Measurements from ENCODE around the gene SLC9B2.

SLC9B2 gene

DNA sequence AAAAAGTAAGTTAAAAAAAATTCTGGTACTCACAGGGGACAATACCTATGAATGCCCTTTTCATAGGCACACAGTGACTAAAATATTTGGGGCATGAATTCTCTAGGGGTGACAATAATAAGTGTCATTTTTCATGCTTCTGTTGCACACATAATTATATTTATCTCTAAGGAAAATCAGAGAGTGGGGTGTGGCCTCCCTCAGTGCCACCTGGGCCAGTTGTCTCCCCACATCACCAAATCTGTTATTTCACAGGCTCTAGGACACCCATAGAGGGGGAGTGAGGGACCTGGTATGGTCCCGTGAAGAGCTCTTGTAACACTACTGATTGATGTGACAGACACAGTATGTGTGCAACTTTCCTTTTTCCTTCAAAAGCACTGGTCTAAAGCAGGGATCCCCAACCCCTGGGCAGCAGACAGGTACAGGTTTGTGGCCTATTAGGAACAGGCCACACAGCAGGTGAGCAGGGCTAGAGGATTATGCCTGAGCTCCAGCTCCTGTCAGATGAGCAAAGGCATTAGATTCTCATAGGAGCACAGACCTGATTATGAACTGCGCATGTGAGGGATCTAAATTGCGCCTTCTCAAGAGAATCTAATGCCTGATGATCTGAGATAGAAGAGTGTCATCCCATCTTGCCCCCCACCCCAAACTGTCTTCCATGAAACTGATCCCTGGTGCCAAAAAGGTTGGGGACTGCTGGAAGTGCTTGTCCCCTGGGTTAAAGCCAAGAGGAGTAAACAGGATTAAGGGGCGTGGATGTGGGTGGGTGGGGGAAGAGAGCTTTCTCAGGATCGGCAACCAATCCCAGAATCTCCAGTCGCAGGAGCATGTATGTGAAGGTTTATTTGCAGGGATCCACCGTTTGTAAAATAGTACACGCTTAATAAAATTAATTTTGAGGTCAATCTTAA lies 57.9 kb downstream of the SLC9B2 start:
- Histone ChIP-seq H4K8ac (ENCODE audit: low read depth, low read length) (peak overlapping the region; percentile 31), H3K14ac (ENCODE audit: low read length) (no peak overlapping the region), H2BK12ac (ENCODE audit: low read length) (no peak overlapping the region), H3K9me3 (ENCODE audit: insufficient read depth, low read depth, low read length) (no peaks in the 10 kb centered on the region), H4K12ac (ENCODE audit: low read depth, low read length) (no peak overlapping the region), H2AFZ (ENCODE audit: insufficient read depth, low read length, poor library complexity) (no peak overlapping the region), H2AK5ac (ENCODE audit: low read length) (no peak overlapping the region), H3K79me1 (ENCODE audit: low read length) (no peaks in the 10 kb centered on the region), H3K79me2 (ENCODE audit: control insufficient read depth, insufficient read depth, low read length, poor library complexity) (no peaks in the 10 kb centered on the region), H3K36me3 (ENCODE audit: control insufficient read depth in 1 of 2, insufficient read depth in 2 of 2, low read length in 2 of 2) (no peaks in the 10 kb centered on the region), H3K4me3 (ENCODE audit: low read depth, low read length) (no peak overlapping the region), H3K23ac (ENCODE audit: low read length) (no peak overlapping the region), H3K4me2 (ENCODE audit: low read length) (peak overlapping the region; percentile 76), H3K4ac (ENCODE audit: low read depth, low read length) (no peak overlapping the region), H3K27ac (ENCODE audit: low read depth, low read length) (peak overlapping the region; percentile 41), H3K18ac (ENCODE audit: low read length) (no peak overlapping the region), H2BK5ac (ENCODE audit: low read depth, low read length, poor library complexity) (no peak overlapping the region), H3K4me1 (ENCODE audit: control insufficient read depth in 1 of 2, insufficient read depth in 2 of 2, low read length in 2 of 2) (peaks cover 0 to 7% of the 10 kb centered on the region in 2 experiments), H2BK120ac (ENCODE audit: insufficient read depth, low read length, poor library complexity) (no peak overlapping the region), H3K9ac (ENCODE audit: low read length) (no peak overlapping the region), H4K91ac (ENCODE audit: low read depth, low read length) (no peak overlapping the region), H3K27me3 (ENCODE audit: insufficient read depth, low read length) (no peaks in the 10 kb centered on the region)
- no peak for DNase-seq
- no CpG with 5 or more reads among the region's 8 CpGs for WGBS (ENCODE audit: extremely low coverage, insufficient coverage, insufficient read length)

DNA sequence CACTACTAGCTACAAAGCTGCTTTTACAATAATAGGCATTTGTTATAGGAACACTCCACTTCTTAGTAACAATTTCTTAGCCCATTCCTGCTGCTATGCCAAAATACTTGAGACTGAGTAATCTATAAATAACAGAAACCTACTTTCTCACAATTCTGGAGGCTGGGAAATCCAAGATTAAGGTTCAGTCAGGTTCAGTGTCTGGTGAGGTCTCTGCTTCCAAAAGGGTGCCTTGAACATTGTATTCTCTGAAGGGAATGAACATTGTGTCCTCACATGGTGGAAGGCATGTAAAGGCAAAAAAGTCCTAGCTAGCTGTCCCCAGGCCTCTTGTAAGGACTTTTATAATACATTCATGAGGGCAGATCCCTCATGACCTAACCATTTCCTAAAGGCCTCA lies 64.0 kb downstream of the SLC9B2 start:
- H3K27ac ChIP-seq (ENCODE audit: low read depth, low read length) = no peak overlapping the region
- H2AK5ac ChIP-seq (ENCODE audit: low read length) = no peak overlapping the region
- H3K14ac ChIP-seq (ENCODE audit: low read length) = no peak overlapping the region
- H4K91ac ChIP-seq (ENCODE audit: low read depth, low read length) = no peak overlapping the region
- no peaks in the 10 kb centered on the region for H3K9me3 ChIP-seq (ENCODE audit: insufficient read depth, low read depth, low read length)
- no peak overlapping the region for H3K4me2 ChIP-seq (ENCODE audit: low read length)
- no peak overlapping the region for H3K4ac ChIP-seq (ENCODE audit: low read depth, low read length)
- H3K36me3 ChIP-seq (ENCODE audit: control insufficient read depth in 1 of 2, insufficient read depth in 2 of 2, low read length in 2 of 2) = no peaks in the 10 kb centered on the region
- no peak overlapping the region for H4K12ac ChIP-seq (ENCODE audit: low read depth, low read length)
- H4K8ac ChIP-seq (ENCODE audit: low read depth, low read length) = no peak overlapping the region
- peaks cover 0 to 2% of the 10 kb centered on the region in 2 experiments for H3K4me1 ChIP-seq (ENCODE audit: control insufficient read depth in 1 of 2, insufficient read depth in 2 of 2, low read length in 2 of 2)
- no peak overlapping the region for H2BK120ac ChIP-seq (ENCODE audit: insufficient read depth, low read length, poor library complexity)
- H3K27me3 ChIP-seq (ENCODE audit: insufficient read depth, low read length) = no peaks in the 10 kb centered on the region
- H2AFZ ChIP-seq (ENCODE audit: insufficient read depth, low read length, poor library complexity) = no peak overlapping the region
- H2BK12ac ChIP-seq (ENCODE audit: low read length) = no peak overlapping the region
- H3K4me3 ChIP-seq (ENCODE audit: low read depth, low read length) = no peak overlapping the region
- H3K23ac ChIP-seq (ENCODE audit: low read length) = no peak overlapping the region
- H3K9ac ChIP-seq (ENCODE audit: low read length) = no peak overlapping the region
- H3K79me1 ChIP-seq (ENCODE audit: low read length) = no peaks in the 10 kb centered on the region
- no peak overlapping the region for H3K18ac ChIP-seq (ENCODE audit: low read length)
- H3K79me2 ChIP-seq (ENCODE audit: control insufficient read depth, insufficient read depth, low read length, poor library complexity) = no peaks in the 10 kb centered on the region
- no peak overlapping the region for H2BK5ac ChIP-seq (ENCODE audit: low read depth, low read length, poor library complexity)
- DNase-seq = no peak

DNA sequence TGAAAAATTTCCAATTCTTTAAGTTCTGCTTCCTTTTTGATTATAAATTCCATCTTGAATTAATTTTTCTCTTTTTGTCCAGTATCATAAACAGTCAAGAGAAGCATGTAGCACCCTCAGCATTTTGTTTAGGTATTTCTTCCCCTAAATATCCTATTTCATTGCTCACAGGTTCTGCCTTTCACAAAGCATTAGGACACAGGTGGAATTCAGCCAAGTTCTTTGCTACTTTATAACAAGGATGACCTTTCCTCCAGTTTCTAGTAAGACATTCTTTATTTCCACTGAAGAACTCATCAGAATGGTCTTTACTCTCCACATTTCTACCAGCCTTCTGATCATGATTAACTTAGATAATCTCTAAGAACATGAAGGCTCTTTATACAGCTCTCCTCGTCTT lies 64.5 kb downstream of the SLC9B2 start:
- Histone ChIP-seq H2BK12ac (ENCODE audit: low read length) (no peak overlapping the region), H3K79me2 (ENCODE audit: control insufficient read depth, insufficient read depth, low read length, poor library complexity) (no peaks in the 10 kb centered on the region), H4K12ac (ENCODE audit: low read depth, low read length) (no peak overlapping the region), H4K8ac (ENCODE audit: low read depth, low read length) (no peak overlapping the region), H3K4ac (ENCODE audit: low read depth, low read length) (no peak overlapping the region), H2BK120ac (ENCODE audit: insufficient read depth, low read length, poor library complexity) (no peak overlapping the region), H3K23ac (ENCODE audit: low read length) (no peak overlapping the region), H3K9ac (ENCODE audit: low read length) (no peak overlapping the region), H4K91ac (ENCODE audit: low read depth, low read length) (no peak overlapping the region), H3K18ac (ENCODE audit: low read length) (no peak overlapping the region), H2AFZ (ENCODE audit: insufficient read depth, low read length, poor library complexity) (no peak overlapping the region), H3K4me3 (ENCODE audit: low read depth, low read length) (no peak overlapping the region), H2AK5ac (ENCODE audit: low read length) (no peak overlapping the region), H3K4me1 (ENCODE audit: control insufficient read depth in 1 of 2, insufficient read depth in 2 of 2, low read length in 2 of 2) (peaks cover 0 to 2% of the 10 kb centered on the region in 2 experiments), H3K27ac (ENCODE audit: low read depth, low read length) (no peak overlapping the region), H3K4me2 (ENCODE audit: low read length) (no peak overlapping the region), H2BK5ac (ENCODE audit: low read depth, low read length, poor library complexity) (no peak overlapping the region), H3K79me1 (ENCODE audit: low read length) (no peaks in the 10 kb centered on the region), H3K14ac (ENCODE audit: low read length) (no peak overlapping the region), H3K27me3 (ENCODE audit: insufficient read depth, low read length) (no peaks in the 10 kb centered on the region), H3K9me3 (ENCODE audit: insufficient read depth, low read depth, low read length) (no peaks in the 10 kb centered on the region), H3K36me3 (ENCODE audit: control insufficient read depth in 1 of 2, insufficient read depth in 2 of 2, low read length in 2 of 2) (no peaks in the 10 kb centered on the region)
- DNase-seq = no peak
- no CpG with 5 or more reads among the region's 1 CpG for WGBS (ENCODE audit: extremely low coverage, insufficient coverage, insufficient read length)

DNA sequence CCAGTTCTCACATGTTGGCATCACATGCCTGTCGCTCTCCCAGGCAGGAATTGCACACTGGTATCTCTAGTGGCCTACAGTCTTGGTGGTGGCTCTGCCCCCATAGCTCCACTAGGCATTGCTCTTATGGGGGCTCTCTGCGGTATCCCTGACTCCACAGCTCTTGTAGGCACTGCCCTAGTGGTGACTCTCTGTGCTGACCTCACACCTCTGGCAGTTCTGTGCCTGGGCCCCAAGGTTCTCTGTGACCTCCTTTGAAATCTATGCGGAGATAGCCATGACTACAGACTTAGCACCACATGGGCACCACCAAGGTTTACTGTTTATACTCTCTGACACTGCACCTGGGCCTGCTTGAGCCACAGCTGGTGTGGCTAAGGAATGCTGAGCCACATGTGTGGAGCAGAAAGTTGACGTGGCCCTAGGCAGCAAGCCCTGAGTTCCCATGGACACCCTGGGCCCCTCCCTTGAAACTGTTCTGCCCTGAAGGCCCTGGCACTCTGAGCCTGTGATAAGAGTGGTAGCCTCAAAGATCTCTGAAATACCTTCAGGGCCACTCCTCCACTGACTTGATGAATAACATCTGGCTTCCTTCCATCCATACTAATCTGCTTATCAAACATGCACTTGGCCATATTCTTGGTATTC lies 65.1 kb downstream of the SLC9B2 start:
- Histone ChIP-seq H3K23ac (ENCODE audit: low read length) (no peak overlapping the region), H4K91ac (ENCODE audit: low read depth, low read length) (no peak overlapping the region), H3K36me3 (ENCODE audit: control insufficient read depth in 1 of 2, insufficient read depth in 2 of 2, low read length in 2 of 2) (no peaks in the 10 kb centered on the region), H3K27ac (ENCODE audit: low read depth, low read length) (no peak overlapping the region), H3K9me3 (ENCODE audit: insufficient read depth, low read depth, low read length) (no peaks in the 10 kb centered on the region), H2BK12ac (ENCODE audit: low read length) (no peak overlapping the region), H3K4me2 (ENCODE audit: low read length) (no peak overlapping the region), H3K4ac (ENCODE audit: low read depth, low read length) (no peak overlapping the region), H4K12ac (ENCODE audit: low read depth, low read length) (no peak overlapping the region), H2AFZ (ENCODE audit: insufficient read depth, low read length, poor library complexity) (no peak overlapping the region), H3K9ac (ENCODE audit: low read length) (no peak overlapping the region), H2BK120ac (ENCODE audit: insufficient read depth, low read length, poor library complexity) (no peak overlapping the region), H4K8ac (ENCODE audit: low read depth, low read length) (no peak overlapping the region), H3K18ac (ENCODE audit: low read length) (no peak overlapping the region), H3K79me1 (ENCODE audit: low read length) (no peaks in the 10 kb centered on the region), H3K27me3 (ENCODE audit: insufficient read depth, low read length) (no peaks in the 10 kb centered on the region), H3K4me3 (ENCODE audit: low read depth, low read length) (no peak overlapping the region), H3K4me1 (ENCODE audit: control insufficient read depth in 1 of 2, insufficient read depth in 2 of 2, low read length in 2 of 2) (peaks cover 0 to 2% of the 10 kb centered on the region in 2 experiments), H3K14ac (ENCODE audit: low read length) (no peak overlapping the region), H2BK5ac (ENCODE audit: low read depth, low read length, poor library complexity) (no peak overlapping the region), H3K79me2 (ENCODE audit: control insufficient read depth, insufficient read depth, low read length, poor library complexity) (no peaks in the 10 kb centered on the region), H2AK5ac (ENCODE audit: low read length) (no peak overlapping the region)
- peak; percentile 86 to 95 for DNase-seq
- no CpG with 5 or more reads among the region's 4 CpGs for WGBS (ENCODE audit: extremely low coverage, insufficient coverage, insufficient read length)

Measured in trophoblast cell (in vitro differentiated cells and primary cell).